ENCODE measurements around the gene SOAT2.
"Not testable (repeated sequence)": the region's sequence is repeated elsewhere in the genome, so short reads cannot be mapped to it uniquely, and the experiment has no call there.

Gene SOAT2

DNA sequence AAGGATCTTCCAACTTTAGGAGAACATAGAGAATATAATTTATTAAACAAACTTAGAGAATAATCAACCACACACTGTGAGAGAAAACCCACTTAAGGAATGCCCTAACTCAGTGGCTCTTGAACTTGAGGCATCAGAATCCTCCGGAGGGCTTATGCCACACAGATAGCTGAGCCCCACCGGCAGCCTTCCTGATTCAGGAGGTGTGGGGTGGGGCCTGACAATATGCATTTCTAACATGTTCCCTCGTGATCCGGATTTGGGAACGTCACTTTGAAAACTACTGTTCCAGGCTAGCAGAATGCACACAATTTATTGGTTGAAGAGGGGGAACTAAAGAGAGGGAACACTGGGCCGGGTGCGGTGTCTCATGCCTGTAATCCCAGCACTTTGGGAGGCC, 2.0 kb upstream of the SOAT2 start:
- H3K4me3 ChIP-seq (replicated peaks in 1 of 2; ENCODE audit: low read depth in 2 of 2, low read length in 2 of 2), result no peak overlapping the region
- TF ChIP-seq, protein P1, sequence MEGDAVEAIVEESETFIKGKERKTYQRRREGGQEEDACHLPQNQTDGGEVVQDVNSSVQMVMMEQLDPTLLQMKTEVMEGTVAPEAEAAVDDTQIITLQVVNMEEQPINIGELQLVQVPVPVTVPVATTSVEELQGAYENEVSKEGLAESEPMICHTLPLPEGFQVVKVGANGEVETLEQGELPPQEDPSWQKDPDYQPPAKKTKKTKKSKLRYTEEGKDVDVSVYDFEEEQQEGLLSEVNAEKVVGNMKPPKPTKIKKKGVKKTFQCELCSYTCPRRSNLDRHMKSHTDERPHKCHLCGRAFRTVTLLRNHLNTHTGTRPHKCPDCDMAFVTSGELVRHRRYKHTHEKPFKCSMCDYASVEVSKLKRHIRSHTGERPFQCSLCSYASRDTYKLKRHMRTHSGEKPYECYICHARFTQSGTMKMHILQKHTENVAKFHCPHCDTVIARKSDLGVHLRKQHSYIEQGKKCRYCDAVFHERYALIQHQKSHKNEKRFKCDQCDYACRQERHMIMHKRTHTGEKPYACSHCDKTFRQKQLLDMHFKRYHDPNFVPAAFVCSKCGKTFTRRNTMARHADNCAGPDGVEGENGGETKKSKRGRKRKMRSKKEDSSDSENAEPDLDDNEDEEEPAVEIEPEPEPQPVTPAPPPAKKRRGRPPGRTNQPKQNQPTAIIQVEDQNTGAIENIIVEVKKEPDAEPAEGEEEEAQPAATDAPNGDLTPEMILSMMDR (IDR thresholded peaks at IDR 0.05; ENCODE audit: low read depth, low read length), result no peak
- DNase-seq (ENCODE audit: low read depth in 2 of 2), result no peak

DNA sequence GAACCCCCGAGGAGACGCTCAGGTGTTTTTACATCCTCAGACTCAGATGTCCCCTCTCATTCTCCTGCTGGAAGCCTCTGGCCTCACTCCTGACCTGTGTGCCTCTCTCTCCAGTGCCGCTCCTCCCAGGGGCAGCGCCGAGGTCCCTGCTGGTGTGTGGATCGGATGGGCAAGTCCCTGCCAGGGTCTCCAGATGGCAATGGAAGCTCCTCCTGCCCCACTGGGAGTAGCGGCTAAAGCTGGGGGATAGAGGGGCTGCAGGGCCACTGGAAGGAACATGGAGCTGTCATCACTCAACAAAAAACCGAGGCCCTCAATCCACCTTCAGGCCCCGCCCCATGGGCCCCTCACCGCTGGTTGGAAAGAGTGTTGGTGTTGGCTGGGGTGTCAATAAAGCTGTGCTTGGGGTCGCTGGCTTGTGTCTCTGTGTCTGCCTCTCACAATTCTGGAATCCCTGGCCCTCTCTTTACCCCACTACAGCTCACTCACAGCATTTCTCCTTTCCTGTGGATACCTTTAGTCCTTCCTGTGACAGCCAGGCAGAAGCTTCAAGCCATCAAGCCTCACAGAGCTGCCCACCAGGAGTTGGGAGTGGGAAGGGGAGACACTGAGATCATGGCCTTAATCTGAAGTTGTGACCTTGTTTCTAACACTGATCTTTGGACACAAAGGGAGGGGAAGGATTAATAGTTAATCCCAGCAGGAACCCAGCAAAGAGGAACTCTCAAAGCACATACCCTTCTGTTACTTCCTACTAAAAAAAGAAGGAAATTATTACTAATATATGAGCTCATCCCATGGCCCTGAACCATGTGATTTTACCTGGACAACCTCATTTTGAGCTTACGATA, 1.1 kb upstream of the SOAT2 start:
- TF ChIP-seq, protein P1 (IDR thresholded peaks at IDR 0.05; ENCODE audit: low read depth, low read length), result no peak
- no peak for DNase-seq (ENCODE audit: low read depth in 2 of 2)
- no peak overlapping the region for H3K4me3 ChIP-seq (replicated peaks in 1 of 2; ENCODE audit: low read depth in 2 of 2, low read length in 2 of 2)

DNA sequence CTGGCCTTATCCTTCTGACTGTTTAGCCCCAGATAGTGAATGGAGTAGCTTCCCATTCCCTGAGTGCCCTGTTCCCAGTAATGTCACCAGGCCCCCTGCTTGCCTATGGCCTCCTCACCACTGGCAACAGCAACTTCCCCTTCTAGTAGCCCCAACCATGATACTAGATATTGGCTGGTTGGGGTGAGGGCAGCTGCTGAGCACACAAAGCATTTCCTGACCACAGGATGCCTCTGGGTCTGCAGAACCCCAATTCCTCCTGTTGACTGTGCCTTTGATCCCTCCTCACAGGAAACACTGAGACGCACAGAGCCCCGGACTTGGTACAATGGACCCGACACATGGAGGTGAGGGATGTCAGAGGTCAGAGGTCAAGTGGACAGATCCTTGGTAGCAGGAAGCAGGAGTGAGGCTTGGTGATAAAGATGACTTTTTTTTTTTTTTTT, 597 bp downstream of the SOAT2 start:
- H3K4me3 ChIP-seq (replicated peaks in 1 of 2; ENCODE audit: low read depth in 2 of 2, low read length in 2 of 2), result no peak overlapping the region
- TF ChIP-seq, protein P1 (IDR thresholded peaks at IDR 0.05; ENCODE audit: low read depth, low read length), result no peak
- peak in 1 of 2 donors; percentile 14 for DNase-seq (ENCODE audit: low read depth in 2 of 2)

DNA sequence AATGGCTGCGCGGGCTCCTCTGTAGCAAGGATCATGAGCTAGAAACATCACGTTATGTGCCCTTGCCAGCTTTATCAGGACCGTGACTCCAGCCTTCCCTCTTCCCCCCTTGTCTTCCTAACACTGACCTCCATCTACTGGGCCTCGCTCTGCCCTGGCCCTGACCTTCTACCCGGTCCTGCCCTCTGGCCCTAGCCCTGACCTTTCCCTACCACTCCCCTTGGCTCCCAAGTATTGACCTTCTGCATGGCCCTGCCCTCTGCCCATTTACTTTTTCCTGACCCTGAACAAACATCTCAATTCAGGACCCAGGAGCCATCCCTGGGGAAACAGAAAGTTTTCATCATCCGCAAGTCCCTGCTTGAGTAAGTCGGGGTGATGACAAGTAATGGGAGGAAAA, 2.0 kb downstream of the SOAT2 start:
- H3K4me3 ChIP-seq (replicated peaks in 1 of 2; ENCODE audit: low read depth in 2 of 2, low read length in 2 of 2), result no peak overlapping the region
- no peak for DNase-seq (ENCODE audit: low read depth in 2 of 2)
- TF ChIP-seq, protein P1 (IDR thresholded peaks at IDR 0.05; ENCODE audit: low read depth, low read length), result no peak

DNA sequence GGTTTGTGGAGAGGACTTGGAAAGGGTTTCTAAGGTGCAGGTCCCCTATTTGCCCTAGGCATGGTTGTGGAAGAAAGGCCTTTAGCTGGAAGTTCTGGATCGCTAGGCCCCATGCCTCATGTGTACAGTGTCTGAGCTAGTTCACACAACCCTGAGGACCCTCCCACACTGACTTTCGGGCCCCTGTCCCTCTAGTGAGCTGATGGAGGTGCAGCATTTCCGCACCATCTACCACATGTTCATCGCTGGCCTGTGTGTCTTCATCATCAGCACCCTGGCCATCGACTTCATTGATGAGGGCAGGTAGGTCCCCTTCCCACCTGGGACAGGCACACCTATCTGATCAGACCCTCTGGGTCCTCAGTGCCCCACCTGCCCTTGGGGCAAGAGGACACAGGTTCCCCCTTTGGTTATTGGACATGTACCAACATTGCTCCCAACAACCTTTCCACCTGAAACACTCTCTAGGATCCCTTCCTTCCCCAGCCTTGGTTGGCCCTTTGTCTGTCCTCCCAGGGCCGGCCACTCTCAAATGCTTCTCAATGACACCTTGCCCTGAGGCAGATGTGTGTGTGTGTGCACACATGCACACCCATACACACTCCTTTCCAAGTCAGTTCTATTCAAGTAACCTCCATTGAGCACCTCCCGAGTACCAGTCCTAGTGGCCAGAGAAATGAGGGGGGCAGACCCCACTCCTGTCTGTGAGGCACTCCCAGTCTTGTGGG, 2.6 kb downstream of the SOAT2 start:
- no peak overlapping the region for H3K4me3 ChIP-seq (replicated peaks in 1 of 2; ENCODE audit: low read depth in 2 of 2, low read length in 2 of 2)
- no peak for DNase-seq (ENCODE audit: low read depth in 2 of 2)
- TF ChIP-seq, protein P1 (IDR thresholded peaks at IDR 0.05; ENCODE audit: low read depth, low read length), result no peak

DNA sequence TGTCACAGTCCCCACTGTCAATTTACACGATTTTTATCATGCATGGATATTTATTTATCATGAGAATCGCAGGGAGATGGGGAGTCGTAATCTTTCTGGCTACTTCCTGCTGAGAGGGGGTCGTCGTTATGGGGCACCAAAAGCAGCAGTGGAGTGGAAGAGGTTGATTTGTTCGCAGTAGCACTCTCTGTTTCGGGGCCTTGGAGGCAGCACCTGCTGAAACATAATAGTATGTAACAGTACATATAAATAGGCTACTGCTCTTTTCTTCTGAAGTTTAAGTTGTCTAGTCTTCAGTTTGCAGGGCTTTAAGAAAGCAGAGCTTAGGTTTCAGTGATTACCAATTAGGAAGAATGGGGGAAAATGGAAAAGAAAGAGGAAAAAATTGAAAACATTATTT, 3.8 kb downstream of the SOAT2 start:
- H3K4me3 ChIP-seq (replicated peaks in 1 of 2; ENCODE audit: low read depth in 2 of 2, low read length in 2 of 2), result no peak overlapping the region
- no peak for DNase-seq (ENCODE audit: low read depth in 2 of 2)
- TF ChIP-seq, protein P1 (IDR thresholded peaks at IDR 0.05; ENCODE audit: low read depth, low read length), result no peak

DNA sequence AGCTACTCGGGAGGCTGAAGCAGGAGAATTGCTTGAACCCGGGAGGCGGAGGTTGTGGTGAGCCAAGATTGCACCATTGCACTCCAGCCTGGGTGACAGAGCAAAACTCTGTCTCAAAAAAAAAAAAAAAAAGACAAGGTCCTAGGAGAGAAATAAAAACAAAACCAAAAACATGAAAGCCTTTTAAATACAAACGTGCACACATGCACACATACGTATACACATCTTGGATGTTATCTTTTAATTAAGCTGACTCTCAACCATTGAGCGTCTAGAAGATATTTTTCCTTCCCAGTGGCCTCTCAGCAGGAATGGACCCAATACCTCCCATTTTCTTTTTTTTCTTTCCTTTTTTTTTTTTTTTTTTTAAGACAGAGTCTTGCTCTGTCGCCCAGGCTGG, 9.1 kb downstream of the SOAT2 start:
- DNase-seq (ENCODE audit: low read depth in 2 of 2); H3K4me3 ChIP-seq (replicated peaks in 1 of 2; ENCODE audit: low read depth in 2 of 2, low read length in 2 of 2): not testable (repeated sequence)

Measured in cardiac fibroblast (primary cell).